ENCODE measurements around the gene MLIP. TPM values are rescaled to one million over a fixed set of nuclear protein-coding genes. Genes with fewer than 3 reads are reported as not detected.

The MLIP gene
- polyA plus RNA-seq, 2 of the 4 experiments (the other 2 are of a cell fraction): 0.08 TPM; not detected in 1

DNA sequence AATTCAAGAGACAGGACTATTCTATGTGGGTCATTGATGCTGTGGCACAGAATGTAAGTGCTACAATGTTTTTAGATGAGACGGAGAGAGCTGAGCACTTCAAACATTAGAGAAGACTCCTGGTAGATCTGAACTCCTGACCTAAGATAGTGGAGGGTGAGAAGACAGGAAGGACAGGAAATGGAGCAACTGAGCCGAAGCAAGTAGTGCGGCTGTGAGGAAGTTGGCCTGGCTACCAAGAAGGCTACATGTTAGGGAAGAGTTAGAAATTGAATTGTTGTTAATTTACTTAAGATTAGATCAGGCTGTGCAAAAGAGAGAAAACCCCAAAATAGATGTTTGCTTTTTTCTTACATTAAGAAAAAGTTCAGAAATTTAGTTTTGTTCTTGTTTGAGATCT is 14.4 kb upstream of the MLIP start:
- Histone ChIP-seq H3K27ac (no peak overlapping the region), H3K4me3 (no peak overlapping the region), H3K9me3 (no peaks in the 10 kb centered on the region), H3K4me1 (no peaks in the 10 kb centered on the region), H3K4me2 (no peak overlapping the region)
- no peak for FAIRE-seq
- 80% methylated on average over 3 of the region's 3 CpGs for WGBS (ENCODE audit: missing lambda C conversion rate)
- ATAC-seq: no peak
- no peak for DNase-seq (ENCODE audit: low read depth in 1 of 2, low spot score in 1 of 2)
- POLR2A ChIA-PET: no interaction called here
- TF ChIP-seq, protein P1, sequence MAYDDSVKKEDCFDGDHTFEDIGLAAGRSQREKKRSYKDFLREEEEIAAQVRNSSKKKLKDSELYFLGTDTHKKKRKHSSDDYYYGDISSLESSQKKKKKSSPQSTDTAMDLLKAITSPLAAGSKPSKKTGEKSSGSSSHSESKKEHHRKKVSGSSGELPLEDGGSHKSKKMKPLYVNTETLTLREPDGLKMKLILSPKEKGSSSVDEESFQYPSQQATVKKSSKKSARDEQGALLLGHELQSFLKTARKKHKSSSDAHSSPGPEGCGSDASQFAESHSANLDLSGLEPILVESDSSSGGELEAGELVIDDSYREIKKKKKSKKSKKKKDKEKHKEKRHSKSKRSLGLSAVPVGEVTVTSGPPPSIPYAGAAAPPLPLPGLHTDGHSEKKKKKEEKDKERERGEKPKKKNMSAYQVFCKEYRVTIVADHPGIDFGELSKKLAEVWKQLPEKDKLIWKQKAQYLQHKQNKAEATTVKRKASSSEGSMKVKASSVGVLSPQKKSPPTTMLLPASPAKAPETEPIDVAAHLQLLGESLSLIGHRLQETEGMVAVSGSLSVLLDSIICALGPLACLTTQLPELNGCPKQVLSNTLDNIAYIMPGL (CRISPR knock-in tag; IDR thresholded peaks at IDR 0.05; ENCODE audit: borderline replicate concordance): no peak
- TF ChIP-seq, protein P2, sequence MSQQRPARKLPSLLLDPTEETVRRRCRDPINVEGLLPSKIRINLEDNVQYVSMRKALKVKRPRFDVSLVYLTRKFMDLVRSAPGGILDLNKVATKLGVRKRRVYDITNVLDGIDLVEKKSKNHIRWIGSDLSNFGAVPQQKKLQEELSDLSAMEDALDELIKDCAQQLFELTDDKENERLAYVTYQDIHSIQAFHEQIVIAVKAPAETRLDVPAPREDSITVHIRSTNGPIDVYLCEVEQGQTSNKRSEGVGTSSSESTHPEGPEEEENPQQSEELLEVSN (IDR thresholded peaks at IDR 0.05; ENCODE audit: borderline replicate concordance, low read depth): no peak
- TF ChIP-seq MYC (IDR thresholded peaks at IDR 0.05; ENCODE audit: borderline replicate concordance, low read length) (no peak), CHD4 (IDR thresholded peaks at IDR 0.05; ENCODE audit: borderline replicate concordance) (no peak), NFE2L2 (conservative IDR thresholded peaks at IDR 0.05; ENCODE audit: low read length) (no peak), HOXB13 (CRISPR knock-in tag; IDR thresholded peaks at IDR 0.05; ENCODE audit: low read depth) (no peak), ESRRA (IDR thresholded peaks at IDR 0.05; ENCODE audit: borderline replicate concordance, low read length) (no peak), FOXS1 (CRISPR knock-in tag; IDR thresholded peaks at IDR 0.05) (no peak), TP53 (CRISPR knock-in tag; IDR thresholded peaks at IDR 0.05) (no peak)
- CTCF ChIA-PET: no interaction called here

DNA sequence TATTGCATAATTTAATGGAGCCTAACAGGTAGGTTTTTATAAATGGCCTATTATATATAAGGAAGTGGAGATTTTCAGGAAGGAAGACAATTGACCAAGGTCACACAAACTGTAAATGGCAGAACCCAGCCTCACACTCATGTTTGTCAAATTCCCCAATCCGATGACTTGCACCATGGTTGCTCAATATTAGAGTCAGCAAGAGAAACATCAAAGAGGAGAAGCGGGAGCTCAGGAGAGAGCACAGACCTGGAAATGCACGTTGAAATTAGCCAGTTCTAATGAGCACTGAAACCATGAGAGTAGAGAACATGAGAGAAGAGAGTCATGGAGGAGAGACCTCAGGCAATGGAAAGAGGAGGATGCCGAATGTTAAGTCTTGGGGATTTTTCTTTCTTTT is 13.5 kb upstream of the MLIP start:
- H3K27ac ChIP-seq: no peak overlapping the region
- ChIA-PET CTCF (no interaction called here), POLR2A (no interaction called here)
- WGBS (ENCODE audit: missing lambda C conversion rate): 46% methylated on average over 4 of the region's 4 CpGs
- no peak overlapping the region for H3K4me3 ChIP-seq
- FAIRE-seq (no peak), DNase-seq (ENCODE audit: low read depth in 1 of 2, low spot score in 1 of 2) (no peak), ATAC-seq (no peak)
- no peak overlapping the region for H3K4me2 ChIP-seq
- no peak for TF ChIP-seq MYC (IDR thresholded peaks at IDR 0.05; ENCODE audit: borderline replicate concordance, low read length)
- H3K4me1 ChIP-seq: no peaks in the 10 kb centered on the region
- H3K9me3 ChIP-seq: no peaks in the 10 kb centered on the region

DNA sequence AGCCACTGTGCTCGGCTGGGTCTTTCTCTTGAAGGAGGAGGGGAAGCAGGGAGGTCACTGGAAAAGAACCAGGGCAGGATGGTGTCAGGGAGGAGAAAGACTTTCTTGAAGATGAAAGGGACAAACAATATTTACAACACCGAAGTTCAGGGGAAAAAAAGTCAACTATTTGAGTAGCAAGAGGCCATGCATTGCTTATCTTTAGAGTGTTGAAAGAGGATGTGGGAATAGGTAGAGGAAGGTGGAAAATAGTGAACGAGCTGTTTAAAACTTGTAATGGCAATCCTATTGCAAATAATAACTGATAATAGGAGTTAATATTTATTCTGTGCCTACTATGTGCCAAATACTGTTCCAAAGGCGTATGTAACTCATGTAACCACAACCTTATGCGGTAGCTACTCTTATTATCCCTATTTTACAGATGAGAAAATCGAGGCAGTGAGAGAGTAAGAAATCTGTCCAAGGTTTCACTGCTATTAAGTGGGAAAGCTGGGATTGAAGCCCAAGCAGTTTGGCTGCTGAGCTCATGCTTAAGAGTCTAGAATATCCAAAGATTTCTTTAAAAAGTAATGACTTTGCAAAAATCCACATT is 12.7 kb upstream of the MLIP start:
- WGBS (ENCODE audit: missing lambda C conversion rate): 58% methylated on average over 6 of the region's 6 CpGs
- POLR2A ChIA-PET: no interaction called here
- DNase-seq (ENCODE audit: low read depth in 1 of 2, low spot score in 1 of 2): no peak
- no peak for ATAC-seq
- Histone ChIP-seq H3K4me2 (no peak overlapping the region), H3K27ac (no peak overlapping the region), H3K4me1 (no peaks in the 10 kb centered on the region), H3K9me3 (no peaks in the 10 kb centered on the region), H3K4me3 (no peak overlapping the region)
- TF ChIP-seq RFX5 (IDR thresholded peaks at IDR 0.05) (no peak), FOSL2 (IDR thresholded peaks at IDR 0.05) (no peak), FOSL2 (CRISPR knock-in tag; IDR thresholded peaks at IDR 0.05) (no peak), GATA3 (IDR thresholded peaks at IDR 0.05; ENCODE audit: borderline replicate concordance) (no peak), PHF8 (IDR thresholded peaks at IDR 0.05; ENCODE audit: borderline replicate concordance, low read depth) (no peak), EP300 (IDR thresholded peaks at IDR 0.05) (no peak), MAFK (IDR thresholded peaks at IDR 0.05; ENCODE audit: partially characterized antibody) (peak; percentile 39), POLR2AphosphoS2 (conservative IDR thresholded peaks at IDR 0.05; ENCODE audit: low read length) (no peak)
- FAIRE-seq: no peak
- CTCF ChIA-PET: no interaction called here

DNA sequence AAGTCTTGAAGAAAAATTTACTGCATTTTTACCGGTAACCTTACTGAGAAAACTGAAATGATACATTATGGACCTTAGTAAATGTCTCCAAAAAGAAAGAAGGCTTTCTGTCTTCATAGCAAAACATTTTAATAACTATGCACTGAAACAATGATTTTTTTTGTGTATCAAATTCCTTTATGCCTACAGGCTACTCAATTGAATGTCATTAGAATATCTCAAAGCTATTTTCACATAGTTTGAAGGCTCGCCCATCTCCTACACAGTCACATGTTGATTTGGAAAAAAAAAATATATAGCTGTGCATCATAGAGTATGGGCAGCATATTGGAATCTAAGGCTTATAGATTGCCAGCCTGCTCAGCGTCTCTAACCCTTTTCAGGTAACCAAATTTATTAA is 12.0 kb upstream of the MLIP start:
- Histone ChIP-seq H3K4me2 (no peak overlapping the region), H3K4me1 (no peaks in the 10 kb centered on the region), H3K9me3 (no peaks in the 10 kb centered on the region), H3K4me3 (no peak overlapping the region), H3K27ac (no peak overlapping the region)
- DNase-seq (ENCODE audit: low read depth in 1 of 2, low spot score in 1 of 2): no peak
- TF ChIP-seq EHF (CRISPR knock-in tag; IDR thresholded peaks at IDR 0.05): no peak
- CTCF ChIA-PET: interaction anchor here (0.7 kb wide), 1 partner anchor 113 kb away, joined by 3 read pairs; no protein-coding TSS in a partner anchor
- 66% methylated on average over 3 of the region's 3 CpGs for WGBS (ENCODE audit: missing lambda C conversion rate)
- no peak for FAIRE-seq
- POLR2A ChIA-PET: no interaction called here
- no peak for ATAC-seq
